ENCODE results near the gene ASXL2. TPM values are rescaled to one million over a fixed set of nuclear protein-coding genes. Genes with fewer than 3 reads are reported as not detected.

The ASXL2 gene
- total RNA-seq, 1 experiment from 2014 or later, result 32.7 TPM

- Histone ChIP-seq H3K4me2 (ENCODE audit: insufficient read depth, insufficient read length, low read length) (no peak overlapping the region), H3K27me3 (ENCODE audit: insufficient read depth, low read length) (no peaks in the 10 kb centered on the region), H3K23ac (ENCODE audit: insufficient read length, low read depth, low read length) (no peak overlapping the region), H3K4ac (ENCODE audit: low read depth, low read length) (no peak overlapping the region), H3K23me2 (ENCODE audit: insufficient read length, low read depth, low read length, poor library complexity, severe bottlenecking) (no peaks in the 10 kb centered on the region), H2AFZ (ENCODE audit: low read length) (no peak overlapping the region), H4K20me1 (ENCODE audit: control insufficient read depth, insufficient read depth, insufficient read length) (no peaks in the 10 kb centered on the region), H3T11ph (ENCODE audit: low read length) (no peak overlapping the region), H3K14ac (ENCODE audit: insufficient read depth, low read length) (no peak overlapping the region), H2BK5ac (ENCODE audit: insufficient read length, low read length) (no peak overlapping the region), H3K79me2 (ENCODE audit: insufficient read depth, low read length) (no peaks in the 10 kb centered on the region), H3K9ac (ENCODE audit: extremely low read depth, insufficient read length, low read length) (no peak overlapping the region), H2BK12ac (ENCODE audit: insufficient read length, low read depth, low read length) (no peak overlapping the region), H4K8ac (replicated peaks; ENCODE audit: insufficient read length, low read depth, low read length) (no peak overlapping the region), H2BK120ac (ENCODE audit: low read depth, low read length, poor library complexity, severe bottlenecking) (no peak overlapping the region), H3K56ac (ENCODE audit: insufficient read length, low read depth, low read length) (no peak overlapping the region), H2BK15ac (ENCODE audit: low read depth, low read length) (no peak overlapping the region), H4K5ac (ENCODE audit: insufficient read length, low read depth, low read length) (no peak overlapping the region), H3K79me1 (ENCODE audit: insufficient read depth, low read depth, low read length, poor library complexity, severe bottlenecking) (no peaks in the 10 kb centered on the region), H2BK20ac (ENCODE audit: low read depth, low read length, poor library complexity, severe bottlenecking) (no peak overlapping the region), H3K4me1 (ENCODE audit: insufficient read depth, low read length) (no peaks in the 10 kb centered on the region), H3K18ac (ENCODE audit: insufficient read length, low read depth, low read length) (no peak overlapping the region), H4K91ac (ENCODE audit: insufficient read length, low read depth, low read length) (no peak overlapping the region), H2AK5ac (ENCODE audit: insufficient read length, low read length) (no peak overlapping the region), H3K27ac (ENCODE audit: insufficient read length, low read depth, low read length) (no peak overlapping the region), H3K9me3 (ENCODE audit: control insufficient read depth, low read depth, low read length) (no peaks in the 10 kb centered on the region)
- Mint-ChIP-seq H3K9me3 (peaks cover 0 to 5% of the 10 kb centered on the region in 2 experiments; a peak in 2 of 5 replicates), H3K4me1 (peaks cover 2 to 5% of the 10 kb centered on the region in 2 experiments; a peak in 3 of 4 replicates), H3K27ac (no peak overlapping the region), H3K27me3 (ENCODE audit: low read depth) (peaks cover 5% of the 10 kb centered on the region), H3K36me3 (ENCODE audit: insufficient read depth in 1 of 3, low read depth in 3 of 3) (no peaks in the 10 kb centered on the region; a peak in 1 of 7 replicates), H3K4me3 (no peak overlapping the region)
- WGBS (ENCODE audit: extremely low coverage, insufficient read length, low lambda C conversion rate), result no CpG with 5 or more reads among the region's 3 CpGs
- no peak for DNase-seq
- TF ChIP-seq CTCF (conservative IDR thresholded peaks at IDR 0.05), result no peak
These were observed 152.4 kb downstream of the ASXL2 start for GRCh38 chr2:25725877-25726276.
